H9 (cell line): ENCODE measurements around the gene PAOX. TPM values are rescaled to one million over a fixed set of nuclear protein-coding genes. Genes with fewer than 3 reads are reported as not detected.
A peak's percentile ranks its signal among the peaks of the same experiment; 100 is the strongest.

ENCODE experiments used
- DNase-seq: peaks from one replicate; pipeline ENCODE4 v3.0.0-alpha.2; 2017
- H2AFZ ChIP-seq: one replicate; pipeline ENCODE4 v1.6.1; 2013; ENCODE audit warnings: mild to moderate bottlenecking, low read length, control low read depth, moderate library complexity
- H2AK5ac ChIP-seq: 2 replicates; pipeline ENCODE4 v1.6.1; 2013; ENCODE audit warnings: low read length, control low read depth, mixed read lengths; ENCODE audit not compliant: insufficient read length
- H2BK120ac ChIP-seq: one replicate; pipeline ENCODE4 v1.6.1; 2013; ENCODE audit warnings: low read depth, mild to moderate bottlenecking, low read length, control low read depth, inconsistent platforms; ENCODE audit not compliant: poor library complexity, severe bottlenecking
- H2BK12ac ChIP-seq: 2 replicates; pipeline ENCODE4 v1.6.1; 2013; ENCODE audit warnings: low read length, control low read depth, mixed read lengths, low read depth; ENCODE audit not compliant: insufficient read length
- H2BK15ac ChIP-seq: 2 replicates; pipeline ENCODE4 v1.6.1; 2013; ENCODE audit warnings: low read depth, low read length, control low read depth
- H2BK20ac ChIP-seq: one replicate; pipeline ENCODE4 v1.6.1; 2013; ENCODE audit warnings: low read depth, mild to moderate bottlenecking, low read length, control low read depth, inconsistent platforms; ENCODE audit not compliant: poor library complexity, severe bottlenecking
- H2BK5ac ChIP-seq: 2 replicates; pipeline ENCODE4 v1.6.1; 2013; ENCODE audit warnings: low read length, control low read depth, mixed read lengths; ENCODE audit not compliant: insufficient read length
- H3K14ac ChIP-seq: 2 replicates; pipeline ENCODE4 v1.6.1; 2013; ENCODE audit warnings: low read length, control low read depth; ENCODE audit not compliant: insufficient read depth
- H3K18ac ChIP-seq: 2 replicates; pipeline ENCODE4 v1.6.1; 2013; ENCODE audit warnings: low read depth, mild to moderate bottlenecking, mixed read lengths, low read length, control low read depth; ENCODE audit not compliant: insufficient read length
- H3K23ac ChIP-seq: 2 replicates; pipeline ENCODE4 v1.6.1; 2013; ENCODE audit warnings: low read length, control low read depth, mixed read lengths, low read depth; ENCODE audit not compliant: insufficient read length
- H3K23me2 ChIP-seq: 2 replicates; pipeline ENCODE4 v1.6.1; 2013; ENCODE audit warnings: low read depth, mild to moderate bottlenecking, mixed read lengths, low read length, control low read depth; ENCODE audit not compliant: insufficient read length, poor library complexity, severe bottlenecking
- H3K27ac ChIP-seq: 2 replicates; pipeline ENCODE4 v1.5.1; 2013; ENCODE audit warnings: low read length, control low read depth, mixed read lengths, low read depth; ENCODE audit not compliant: insufficient read length
- H3K27me3 ChIP-seq: 2 replicates; pipeline ENCODE4 v1.6.1; 2013; ENCODE audit warnings: low read length, control low read depth, inconsistent platforms; ENCODE audit not compliant: insufficient read depth
- H3K4ac ChIP-seq: 2 replicates; pipeline ENCODE4 v1.6.1; 2013; ENCODE audit warnings: low read depth, mild to moderate bottlenecking, control low read depth, inconsistent platforms, low read length, moderate library complexity
- H3K4me1 ChIP-seq: 2 replicates; pipeline ENCODE4 v1.6.1; 2013; ENCODE audit warnings: low read length, control low read depth, inconsistent platforms; ENCODE audit not compliant: insufficient read depth
- H3K4me2 ChIP-seq: 2 replicates; pipeline ENCODE4 v1.6.1; 2013; ENCODE audit warnings: low read length, control low read depth, mixed read lengths; ENCODE audit not compliant: insufficient read length, insufficient read depth
- H3K56ac ChIP-seq: 2 replicates; pipeline ENCODE4 v1.6.1; 2013; ENCODE audit warnings: low read depth, mild to moderate bottlenecking, mixed read lengths, low read length, control low read depth; ENCODE audit not compliant: insufficient read length
- H3K79me1 ChIP-seq: 2 replicates; pipeline ENCODE4 v1.6.1; 2013; ENCODE audit warnings: low read depth, mild to moderate bottlenecking, moderate library complexity, low read length, control low read depth, inconsistent platforms; ENCODE audit not compliant: insufficient read depth, poor library complexity, severe bottlenecking
- H3K79me2 ChIP-seq: 2 replicates; pipeline ENCODE4 v1.6.1; 2013; ENCODE audit warnings: low read length, control low read depth, inconsistent platforms; ENCODE audit not compliant: insufficient read depth
- H3K9ac ChIP-seq: 2 replicates; pipeline ENCODE4 v1.6.1; 2013; ENCODE audit warnings: low read length, control low read depth, mixed read lengths; ENCODE audit not compliant: insufficient read length; ENCODE audit errors: extremely low read depth
- H3K9me3 ChIP-seq: one replicate; pipeline ENCODE4 v1.6.1; 2013; ENCODE audit warnings: low read depth, low read length, inconsistent platforms; ENCODE audit not compliant: control insufficient read depth
- H3T11ph ChIP-seq: one replicate; pipeline ENCODE4 v1.6.1; 2013; ENCODE audit warnings: mild to moderate bottlenecking, low read length, control low read depth, inconsistent platforms
- H4K20me1 ChIP-seq: one replicate; pipeline ENCODE4 v1.6.1; 2013; ENCODE audit not compliant: control insufficient read depth, insufficient read length, insufficient read depth
- H4K5ac ChIP-seq: 2 replicates; pipeline ENCODE4 v1.6.1; 2013; ENCODE audit warnings: low read depth, mild to moderate bottlenecking, mixed read lengths, low read length, control low read depth; ENCODE audit not compliant: insufficient read length
- H4K8ac ChIP-seq: replicated peaks from 2 replicates; pipeline ENCODE4 v1.6.1; 2013; ENCODE audit warnings: low read length, control low read depth, mixed read lengths, low read depth; ENCODE audit not compliant: insufficient read length
- H4K91ac ChIP-seq: 2 replicates; pipeline ENCODE4 v1.6.1; 2013; ENCODE audit warnings: low read depth, mild to moderate bottlenecking, moderate library complexity, mixed read lengths, low read length, control low read depth; ENCODE audit not compliant: insufficient read length
- H3K27ac Mint-ChIP-seq, 3 experiments: 2 replicates in 2 of 3; 3 replicates in 1 of 3; pipeline ENCODE4 v1.8.0; 2020 to 2021; ENCODE audit warnings: mixed read lengths in 3 of 3, mild to moderate bottlenecking in 1 of 3, moderate library complexity in 1 of 3
- H3K27me3 Mint-ChIP-seq: 2 replicates; pipeline ENCODE4 v1.8.0; 2021; ENCODE audit warnings: low read depth, mild to moderate bottlenecking, moderate library complexity, mixed read lengths
- H3K36me3 Mint-ChIP-seq, 3 experiments: 2 replicates in 2 of 3; 3 replicates in 1 of 3; pipeline ENCODE4 v1.8.0; 2020 to 2021; ENCODE audit warnings: low read depth in 3 of 3, mixed read lengths in 3 of 3; ENCODE audit not compliant: insufficient read depth in 1 of 3
- H3K4me1 Mint-ChIP-seq, 2 experiments: 2 replicates each; pipeline ENCODE4 v1.8.0; 2020; ENCODE audit warnings: mixed read lengths in 2 of 2
- H3K4me3 Mint-ChIP-seq, 2 experiments: 2 replicates in 1 of 2; 3 replicates in 1 of 2; pipeline ENCODE4 v1.8.0; 2020 to 2021; ENCODE audit warnings: mild to moderate bottlenecking in 2 of 2, mixed read lengths in 2 of 2, moderate library complexity in 1 of 2
- H3K9me3 Mint-ChIP-seq, 2 experiments: 2 replicates in 1 of 2; 3 replicates in 1 of 2; pipeline ENCODE4 v1.8.0; 2020; ENCODE audit warnings: mild to moderate bottlenecking in 2 of 2, mixed read lengths in 2 of 2, moderate library complexity in 1 of 2
- CTCF ChIP-seq: fragments of 200-600 bp; sonication (generic); conservative IDR thresholded peaks from 3 replicates; pipeline ENCODE4 v1.8.0; 2021; ENCODE audit warnings: antibody characterized with exemption, mild to moderate bottlenecking
- WGBS: extraction: QIAGEN DNeasy Blood & Tissue Kit; methylation state at CpG from one replicate; pipeline ENCODE4 v1.1.7; 2013; ENCODE audit warnings: missing lambda C conversion rate, low lambda C conversion rate, mixed read lengths; ENCODE audit not compliant: insufficient read length; ENCODE audit errors: extremely low coverage; 5-methylcytosine and 5-hydroxymethylcytosine counted together
- total RNA-seq: library from RNA; stranded (reverse); gene quantifications from 2 replicates; pipeline ENCODE4 v1.2.1, GENCODE V29; 2021

PAOX gene
- total RNA-seq, 1 experiment from 2014 or later: 5.6 TPM

- no CpG with 5 or more reads among the region's 34 CpGs for WGBS
- peak; percentile 20 for DNase-seq
- no peak overlapping the region for H2BK12ac ChIP-seq
- H4K20me1 ChIP-seq: peaks cover 4% of the 10 kb centered on the region
- H3K4me2 ChIP-seq: no peak overlapping the region
- Mint-ChIP-seq H3K27ac (0 out of 7 replicates have a peak overlapping the region, but pooled peaks of 1 of the 3 experiments have one; percentile 21), H3K36me3 (peaks cover 20 to 35% (median 29%) of the 10 kb centered on the region in 3 experiments), H3K4me3 (no peak overlapping the region; a peak in 1 of 5 replicates), H3K9me3 (peaks cover 8 to 15% of the 10 kb centered on the region in 2 experiments), H3K27me3 (peaks cover 11% of the 10 kb centered on the region), H3K4me1 (no peaks in the 10 kb centered on the region)
- no peak overlapping the region for H3K4ac ChIP-seq
- no peak overlapping the region for H2AFZ ChIP-seq
- H3K27ac ChIP-seq: no peak overlapping the region
- no peak overlapping the region for H2AK5ac ChIP-seq
- no peaks in the 10 kb centered on the region for H3K4me1 ChIP-seq
- no peaks in the 10 kb centered on the region for H3K27me3 ChIP-seq
- no peak overlapping the region for H3K14ac ChIP-seq
- H3K9me3 ChIP-seq: peaks cover 6% of the 10 kb centered on the region
- no peak overlapping the region for H2BK20ac ChIP-seq
- no peak overlapping the region for H4K5ac ChIP-seq
- no peak for TF ChIP-seq CTCF
- H3K23ac ChIP-seq: no peak overlapping the region
- peaks cover 3% of the 10 kb centered on the region for H3K23me2 ChIP-seq
- H2BK5ac ChIP-seq: no peak overlapping the region
- no peaks in the 10 kb centered on the region for H3K79me2 ChIP-seq
- no peak overlapping the region for H2BK15ac ChIP-seq
- H3K79me1 ChIP-seq: no peaks in the 10 kb centered on the region
- H3K9ac ChIP-seq: no peak overlapping the region
- H2BK120ac ChIP-seq: no peak overlapping the region
- no peak overlapping the region for H3T11ph ChIP-seq
- no peak overlapping the region for H4K8ac ChIP-seq
- no peak overlapping the region for H3K18ac ChIP-seq
- H3K56ac ChIP-seq: no peak overlapping the region
- H4K91ac ChIP-seq: no peak overlapping the region
Observed at GRCh38 chr10:133419211-133419950, 40.3 kb downstream of the PAOX start.
